CD4-positive, alpha-beta T cell treated with Interleukin-15 for 1 hour (primary cell): ENCODE data around the gene PEX5L.

Experiments
- DNase-seq: peaks from one replicate; pipeline ENCODE4 v3.0.0-alpha.2; 2020

The PEX5L gene

DNA sequence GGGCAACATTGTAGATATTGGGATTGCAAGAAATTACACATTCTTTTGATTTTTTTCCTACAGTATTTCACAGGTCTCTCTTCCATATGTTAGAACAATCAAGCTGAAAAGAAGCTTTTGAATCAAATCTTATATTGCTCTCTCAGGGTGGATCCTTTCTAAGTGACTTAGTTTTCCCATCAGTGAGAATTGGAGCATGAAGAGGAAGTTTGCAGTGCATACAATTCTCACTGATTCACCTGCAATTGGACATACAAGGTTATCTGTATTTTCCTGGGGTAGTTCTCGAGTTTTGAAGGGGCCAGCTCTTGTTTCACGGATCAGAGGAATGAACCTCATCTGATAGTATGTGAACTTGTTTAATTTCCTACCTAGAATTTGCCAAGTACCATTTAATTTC lies 150.8 kb downstream of the PEX5L start:
- DNase-seq: no peak

GRCh38 chr3:179884136-179884535 lies 152.6 kb downstream of the PEX5L start:
- no peak for DNase-seq

DNA sequence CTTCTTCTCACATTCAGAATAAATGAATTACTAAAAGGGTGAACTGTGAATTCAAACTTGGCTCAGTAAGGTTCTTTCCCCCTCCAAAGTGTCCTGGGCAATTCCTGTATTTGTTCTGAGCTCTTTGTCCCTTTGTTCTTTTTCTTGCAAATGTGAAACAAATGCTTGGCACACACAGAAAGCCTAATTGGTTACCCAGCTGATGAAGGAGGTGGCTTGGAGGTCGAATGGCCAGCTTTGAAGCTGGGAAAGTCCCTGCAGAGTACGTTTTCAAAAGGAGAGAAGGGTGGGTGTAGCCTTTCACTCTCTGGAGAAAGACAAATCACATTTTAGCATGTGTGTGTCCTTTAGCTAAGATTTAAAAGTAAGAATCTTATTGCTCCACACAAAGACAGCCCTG lies 154.4 kb downstream of the PEX5L start:
- no peak for DNase-seq

- no peak for DNase-seq
Observed at GRCh38 chr3:179881791-179882190, 154.9 kb downstream of the PEX5L start.

GRCh38 chr3:179880868-179881267 lies 155.9 kb downstream of the PEX5L start:
- DNase-seq: no peak

- no peak for DNase-seq
Observed at GRCh38 chr3:179876440-179876839, 160.3 kb downstream of the PEX5L start.

DNA sequence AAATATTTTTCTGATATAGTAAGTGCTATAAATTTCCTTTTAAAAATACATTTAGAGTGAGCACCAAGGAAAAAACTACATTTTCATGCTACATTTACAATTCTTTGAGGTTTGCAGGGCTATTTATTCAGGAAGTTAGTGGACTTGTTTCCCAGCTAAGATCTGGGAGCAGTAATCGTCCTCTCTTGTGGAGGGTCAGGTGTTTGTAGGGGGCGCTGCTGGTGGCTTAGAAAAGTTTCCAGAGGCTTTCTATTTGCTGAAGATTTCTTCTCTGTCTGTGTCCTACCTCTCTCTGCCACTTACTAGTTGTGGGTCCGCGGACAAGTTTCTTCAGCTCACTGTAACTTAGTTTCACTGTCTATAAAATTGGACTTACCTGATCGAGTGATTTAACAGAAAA lies 163.9 kb downstream of the PEX5L start:
- DNase-seq: no peak

DNA sequence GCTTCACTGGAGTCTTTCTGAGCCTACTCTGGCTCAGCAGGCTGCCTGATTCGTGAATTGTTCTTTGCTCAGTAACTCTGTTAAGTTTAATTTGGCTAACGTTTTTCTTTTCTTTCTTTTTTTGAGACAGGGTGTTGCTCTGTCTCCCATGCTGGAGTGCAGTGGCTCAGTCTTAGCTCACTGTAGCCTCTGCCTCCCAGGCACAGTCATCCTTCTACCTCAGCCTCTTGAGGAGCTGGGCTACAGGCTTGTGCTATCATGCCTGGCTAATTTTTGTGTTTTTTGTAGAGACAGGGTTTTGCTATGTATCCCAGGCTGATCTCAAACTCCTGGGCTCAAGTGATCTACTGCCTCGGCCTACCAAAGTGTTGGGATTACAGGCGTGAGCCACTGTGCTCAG lies 165.0 kb downstream of the PEX5L start:
- DNase-seq: no peak

- no peak for DNase-seq
Observed at GRCh38 chr3:179868715-179869114, 168.0 kb downstream of the PEX5L start.

DNA sequence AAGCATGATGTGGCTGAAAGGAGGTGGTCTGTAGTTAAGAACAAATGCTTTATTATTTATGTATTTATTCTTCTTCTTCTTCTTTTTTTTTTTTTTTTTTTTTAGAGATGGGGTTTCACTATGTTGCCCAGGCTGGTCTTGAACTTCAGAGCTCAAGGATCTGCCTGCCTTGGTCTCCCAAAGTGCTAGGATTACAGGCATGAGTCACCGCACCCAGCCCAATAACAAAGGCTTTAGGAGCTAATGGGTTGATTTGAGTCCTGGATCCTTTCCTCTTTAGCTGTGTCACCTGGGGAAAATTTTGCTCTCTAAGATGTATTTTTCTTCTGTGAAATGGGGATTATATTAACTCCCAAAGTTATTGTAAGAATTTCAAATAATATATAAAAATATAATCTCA lies 168.8 kb downstream of the PEX5L start:
- DNase-seq: no peak

DNA sequence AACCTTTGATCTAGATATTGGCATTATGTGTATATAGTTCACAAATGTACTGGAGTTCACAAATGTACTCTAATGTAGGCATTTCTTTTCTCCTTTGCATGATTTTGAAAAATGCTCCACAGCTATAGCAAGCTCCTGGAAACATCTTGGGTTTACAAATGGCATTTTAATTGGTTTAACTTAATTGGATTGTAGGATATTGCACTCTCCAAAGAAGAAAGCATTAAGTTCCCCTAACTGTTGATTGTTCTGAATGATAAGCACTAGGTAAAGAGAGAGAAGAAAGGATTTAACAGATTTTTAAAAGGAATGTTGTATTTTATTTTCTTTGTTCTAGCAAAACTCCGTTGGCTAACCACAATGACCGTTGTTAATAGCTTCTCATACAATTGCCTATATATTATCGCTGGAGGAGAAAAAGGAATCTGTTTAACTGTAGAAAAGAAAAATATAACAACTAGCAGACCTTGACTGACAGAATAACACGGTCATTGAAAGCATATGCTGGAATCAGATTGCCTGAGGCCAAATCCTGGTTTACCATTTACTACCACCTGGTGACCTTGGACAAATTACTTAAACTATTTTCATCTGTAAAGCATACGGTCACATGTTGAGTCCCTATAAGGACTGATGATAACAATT lies 170.8 kb downstream of the PEX5L start:
- DNase-seq: no peak

- no peak for DNase-seq
Observed at GRCh38 chr3:179861953-179862352, 174.8 kb downstream of the PEX5L start.

DNA sequence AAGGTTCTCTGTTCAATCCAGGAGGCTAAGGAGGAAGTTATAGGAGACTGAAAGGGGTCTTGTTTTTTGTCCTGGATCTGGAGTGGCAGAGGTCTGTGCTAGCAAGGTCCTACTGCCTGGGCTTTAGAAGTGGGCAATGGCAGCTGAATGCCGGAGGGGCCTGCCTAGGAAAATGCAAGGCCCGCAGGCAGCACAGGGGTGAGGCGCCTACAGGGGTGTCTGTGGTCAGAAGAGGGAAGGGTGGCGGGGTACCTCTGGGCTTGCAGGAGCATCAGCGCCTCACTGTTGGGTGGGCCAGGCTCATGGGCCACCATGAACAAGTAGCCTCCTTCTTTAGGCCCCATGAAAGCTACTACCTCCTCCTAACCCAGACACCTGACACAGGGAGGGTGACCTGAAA lies 175.4 kb downstream of the PEX5L start:
- DNase-seq: no peak

DNA sequence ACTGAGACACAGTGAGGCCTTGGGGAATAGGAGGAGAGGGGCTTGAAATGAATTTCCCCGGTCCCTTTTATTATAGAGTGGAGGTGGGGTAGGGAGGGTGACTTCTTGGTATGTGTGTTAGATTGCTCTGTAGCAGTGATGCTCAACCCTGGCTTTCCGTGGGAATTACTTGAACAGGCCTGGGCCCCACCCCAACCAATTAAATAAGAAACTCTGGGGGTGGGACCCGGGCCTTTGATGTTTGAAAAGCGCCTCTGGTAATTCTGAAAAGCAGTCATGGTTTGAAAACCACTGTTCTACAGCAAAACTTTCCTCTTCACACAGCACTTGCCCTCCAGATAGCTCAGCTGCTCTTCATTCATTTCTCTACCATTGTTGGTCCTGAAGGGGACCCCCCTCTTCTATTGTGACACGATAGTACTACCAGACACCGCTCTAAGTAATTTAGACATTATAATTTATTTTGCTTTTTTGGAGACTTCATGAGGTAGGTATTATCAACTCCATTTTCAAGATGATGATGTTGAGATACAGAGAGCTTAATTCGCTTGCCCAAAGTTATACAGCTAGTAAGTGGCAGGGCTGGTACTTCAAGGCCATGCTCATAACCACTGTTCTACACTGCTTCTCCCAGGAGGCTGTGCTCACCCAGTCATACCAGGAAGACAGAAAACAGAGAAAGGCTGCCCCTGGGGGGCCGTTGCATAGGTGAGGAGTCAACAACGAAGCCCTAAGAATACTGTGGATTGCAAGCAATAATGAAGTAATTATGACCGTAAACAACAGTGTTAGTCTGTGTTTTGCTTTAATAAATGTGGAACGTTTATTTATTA lies 176.2 kb downstream of the PEX5L start:
- DNase-seq: no peak

- no peak for DNase-seq
Observed at GRCh38 chr3:179853176-179853575, 183.6 kb downstream of the PEX5L start.

GRCh38 chr3:179852142-179852905 lies 184.4 kb downstream of the PEX5L start:
- DNase-seq: no peak

GRCh38 chr3:179848711-179849110 lies 188.0 kb downstream of the PEX5L start:
- no peak for DNase-seq

GRCh38 chr3:179842061-179842460 lies 194.7 kb downstream of the PEX5L start:
- no peak for DNase-seq

DNA sequence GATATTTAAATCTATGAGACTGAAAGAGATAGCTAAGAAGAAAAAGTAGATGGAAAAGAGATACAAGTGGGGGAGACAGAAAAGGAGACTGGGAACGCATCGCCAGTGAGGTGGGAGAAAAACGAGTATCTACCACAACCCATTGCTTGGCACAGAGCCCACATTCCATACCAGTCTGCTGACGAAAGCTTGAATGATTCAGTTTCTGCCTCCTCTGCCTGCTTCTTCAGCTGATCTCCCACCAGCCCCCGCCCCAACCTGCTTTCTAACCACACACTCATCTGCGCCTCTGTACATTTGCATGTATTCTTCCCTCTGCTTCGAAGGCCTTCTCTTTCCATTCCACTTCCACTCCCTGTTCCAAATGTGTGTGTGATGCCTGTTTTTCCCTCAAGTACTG lies 195.8 kb downstream of the PEX5L start:
- no peak for DNase-seq

- no peak for DNase-seq
Observed at GRCh38 chr3:179837374-179837773, 199.4 kb downstream of the PEX5L start.

DNA sequence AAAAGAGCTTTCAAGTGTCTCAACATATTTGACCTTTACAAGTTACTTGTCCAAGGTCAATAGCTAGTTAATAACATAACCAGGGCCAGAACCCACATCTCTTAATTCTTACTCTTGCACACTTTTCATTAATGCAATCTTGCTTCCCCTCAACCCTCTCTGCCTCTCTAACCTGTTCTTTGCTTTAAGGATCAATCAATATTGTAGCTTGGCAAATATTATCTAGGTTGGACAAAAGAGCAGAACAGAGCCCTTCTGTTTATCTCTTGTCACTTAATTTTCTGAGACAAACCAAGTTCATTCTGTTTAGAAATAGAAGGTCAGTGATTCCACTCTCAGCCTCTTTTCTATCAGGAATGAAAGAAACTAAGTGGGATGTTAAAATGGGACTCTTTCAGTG lies 203.4 kb downstream of the PEX5L start:
- no peak for DNase-seq

DNA sequence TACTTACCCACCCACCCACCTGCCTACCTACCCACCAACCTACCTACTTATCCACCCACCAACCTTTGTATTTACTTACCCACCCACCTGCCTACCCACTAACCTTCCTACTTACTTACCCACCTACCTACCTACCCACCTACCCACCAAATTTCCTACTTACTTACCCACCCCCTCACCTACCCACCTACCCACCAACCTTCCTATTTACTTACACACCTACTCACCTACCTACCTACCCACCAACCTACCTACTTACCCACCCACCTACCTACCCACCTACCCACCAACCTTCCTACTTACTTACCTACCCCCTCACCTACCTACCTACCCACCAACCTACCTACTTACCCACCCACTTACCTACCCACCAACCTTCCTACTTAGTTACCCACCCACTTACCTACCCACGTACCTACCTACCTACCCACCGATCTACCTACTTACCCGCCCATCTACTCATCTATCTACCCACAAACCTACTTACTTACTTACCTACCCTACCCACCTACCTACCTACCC lies 204.3 kb downstream of the PEX5L start:
- DNase-seq: no peak

GRCh38 chr3:179829401-179829800 lies 207.3 kb downstream of the PEX5L start:
- no peak for DNase-seq

GRCh38 chr3:179828738-179829137 lies 208.0 kb downstream of the PEX5L start:
- DNase-seq: no peak
